SK-N-SH treated with all-trans-retinoic acid at 6 μM for 48 hours (cell line): Measurements from ENCODE around the gene DAW1.
A peak's percentile ranks its signal among the peaks of the same experiment; 100 is the strongest.

ENCODE experiments used
- ARNTL ChIP-seq: fragments of 450-650 bp; formaldehyde crosslinking; IDR thresholded peaks from 2 replicates; pipeline ENCODE4 v1.5.0; 2020; ENCODE audit warnings: low read depth, mild to moderate bottlenecking, moderate library complexity, borderline replicate concordance
- GLIS3 ChIP-seq: fragments of 250-450 bp; sonication (Bioruptor Pico); IDR thresholded peaks from 2 replicates; pipeline ENCODE4 v1.5.0; 2020; ENCODE audit warnings: mild to moderate bottlenecking, moderate library complexity
- ISL1 ChIP-seq: fragments of 250-450 bp; sonication (Bioruptor Pico); IDR thresholded peaks from 2 replicates; pipeline ENCODE4 v2.1.2; 2022; ENCODE audit warnings: mild to moderate bottlenecking, moderate library complexity
- ZNF565 ChIP-seq: fragments of 450-650 bp; formaldehyde crosslinking; conservative IDR thresholded peaks from 2 replicates; pipeline ENCODE4 v1.5.0; 2020; ENCODE audit warnings: low read depth, mild to moderate bottlenecking, moderate library complexity
- ZNF70 ChIP-seq: fragments of 450-650 bp; formaldehyde crosslinking; IDR thresholded peaks from 2 replicates; pipeline ENCODE4 v1.5.0; 2020; ENCODE audit warnings: mild to moderate bottlenecking, moderate library complexity
- ZNF8 ChIP-seq: fragments of 450-650 bp; formaldehyde crosslinking; IDR thresholded peaks from 2 replicates; pipeline ENCODE4 v1.5.0; 2020; ENCODE audit warnings: mild to moderate bottlenecking, moderate library complexity
- TF ChIP-seq, protein P1 (sequence below): fragments of 250-450 bp; sonication (Bioruptor Pico); IDR thresholded peaks from 2 replicates; pipeline ENCODE4 v1.8.0; 2020; ENCODE audit warnings: mild to moderate bottlenecking, moderate library complexity, borderline replicate concordance
- TF ChIP-seq, protein P2 (sequence below): fragments of 250-450 bp; sonication (Bioruptor Pico); IDR thresholded peaks from 2 replicates; pipeline ENCODE4 v1.5.1; 2020; ENCODE audit warnings: low read depth, mild to moderate bottlenecking, moderate library complexity

DNA sequence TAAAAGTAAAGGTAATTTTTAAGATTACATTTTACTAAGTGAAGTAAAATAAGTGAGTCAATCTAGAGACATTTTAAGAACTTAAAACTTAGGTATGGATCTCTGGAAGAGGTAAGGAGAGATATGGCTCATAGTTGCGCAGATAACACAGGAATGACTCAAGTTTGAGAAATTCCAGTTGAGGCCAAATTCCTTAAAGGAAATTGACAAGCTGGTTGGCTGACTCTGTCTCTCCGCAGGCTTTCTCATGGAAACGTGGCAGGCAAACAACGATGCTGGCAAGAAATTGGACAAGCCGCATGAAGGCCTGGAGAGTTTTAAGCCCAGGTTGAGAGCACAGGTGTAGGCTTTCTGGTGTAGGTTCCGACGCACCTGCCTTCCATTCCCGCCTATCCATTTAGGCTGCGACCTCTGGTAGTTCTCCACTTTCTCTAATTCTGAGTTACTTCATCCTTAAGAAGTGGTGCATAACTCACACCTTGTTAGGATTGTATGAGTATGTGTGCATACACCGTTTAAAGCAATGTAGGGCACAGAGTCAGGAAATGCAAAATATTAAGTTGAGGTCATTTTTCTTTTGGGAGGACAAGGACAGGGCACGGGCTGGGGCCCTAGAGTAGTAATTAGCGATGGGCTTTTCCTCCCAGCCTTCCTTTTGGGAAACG, 589 bp upstream of the DAW1 start:
- TF ChIP-seq ISL1 (CRISPR knock-in tag) = peak; percentile 74
- no peak for TF ChIP-seq GLIS3
- TF ChIP-seq ZNF8 (CRISPR knock-in tag) = no peak
- no peak for TF ChIP-seq ZNF70 (CRISPR knock-in tag)
- TF ChIP-seq, protein P1, sequence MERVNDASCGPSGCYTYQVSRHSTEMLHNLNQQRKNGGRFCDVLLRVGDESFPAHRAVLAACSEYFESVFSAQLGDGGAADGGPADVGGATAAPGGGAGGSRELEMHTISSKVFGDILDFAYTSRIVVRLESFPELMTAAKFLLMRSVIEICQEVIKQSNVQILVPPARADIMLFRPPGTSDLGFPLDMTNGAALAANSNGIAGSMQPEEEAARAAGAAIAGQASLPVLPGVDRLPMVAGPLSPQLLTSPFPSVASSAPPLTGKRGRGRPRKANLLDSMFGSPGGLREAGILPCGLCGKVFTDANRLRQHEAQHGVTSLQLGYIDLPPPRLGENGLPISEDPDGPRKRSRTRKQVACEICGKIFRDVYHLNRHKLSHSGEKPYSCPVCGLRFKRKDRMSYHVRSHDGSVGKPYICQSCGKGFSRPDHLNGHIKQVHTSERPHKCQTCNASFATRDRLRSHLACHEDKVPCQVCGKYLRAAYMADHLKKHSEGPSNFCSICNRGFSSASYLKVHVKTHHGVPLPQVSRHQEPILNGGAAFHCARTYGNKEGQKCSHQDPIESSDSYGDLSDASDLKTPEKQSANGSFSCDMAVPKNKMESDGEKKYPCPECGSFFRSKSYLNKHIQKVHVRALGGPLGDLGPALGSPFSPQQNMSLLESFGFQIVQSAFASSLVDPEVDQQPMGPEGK (CRISPR knock-in tag) = no peak
- TF ChIP-seq ARNTL = no peak
- no peak for TF ChIP-seq ZNF565 (CRISPR knock-in tag)
- TF ChIP-seq, protein P2, sequence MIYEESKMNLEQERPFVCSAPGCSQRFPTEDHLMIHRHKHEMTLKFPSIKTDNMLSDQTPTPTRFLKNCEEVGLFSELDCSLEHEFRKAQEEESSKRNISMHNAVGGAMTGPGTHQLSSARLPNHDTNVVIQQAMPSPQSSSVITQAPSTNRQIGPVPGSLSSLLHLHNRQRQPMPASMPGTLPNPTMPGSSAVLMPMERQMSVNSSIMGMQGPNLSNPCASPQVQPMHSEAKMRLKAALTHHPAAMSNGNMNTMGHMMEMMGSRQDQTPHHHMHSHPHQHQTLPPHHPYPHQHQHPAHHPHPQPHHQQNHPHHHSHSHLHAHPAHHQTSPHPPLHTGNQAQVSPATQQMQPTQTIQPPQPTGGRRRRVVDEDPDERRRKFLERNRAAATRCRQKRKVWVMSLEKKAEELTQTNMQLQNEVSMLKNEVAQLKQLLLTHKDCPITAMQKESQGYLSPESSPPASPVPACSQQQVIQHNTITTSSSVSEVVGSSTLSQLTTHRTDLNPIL (CRISPR knock-in tag) = no peak
